Progenitor cell of endocrine pancreas (in vitro differentiated cells): ENCODE results near the gene FOXC2. TPM values are rescaled to one million over a fixed set of nuclear protein-coding genes. Genes with fewer than 3 reads are reported as not detected.

ENCODE experiments used
- DNase-seq: peaks from one replicate; pipeline ENCODE4 v3.0.0; 2021; ENCODE audit warnings: low spot score; ENCODE audit not compliant: unreplicated experiment
- H3K27ac Mint-ChIP-seq: 2 replicates; pipeline ENCODE4 v1.8.0; 2021; ENCODE audit warnings: mild to moderate bottlenecking, moderate library complexity, mixed read lengths
- H3K27me3 Mint-ChIP-seq: 2 replicates; pipeline ENCODE4 v1.8.0; 2021; ENCODE audit warnings: mixed read lengths
- H3K36me3 Mint-ChIP-seq: 2 replicates; pipeline ENCODE4 v1.8.0; 2022; ENCODE audit warnings: mixed read lengths; ENCODE audit not compliant: insufficient read depth
- H3K4me1 Mint-ChIP-seq: 2 replicates; pipeline ENCODE4 v1.8.0; 2021; ENCODE audit warnings: low read depth, mixed read lengths
- H3K4me3 Mint-ChIP-seq: 2 replicates; pipeline ENCODE4 v1.8.0; 2021; ENCODE audit warnings: low read depth, mild to moderate bottlenecking, moderate library complexity, mixed read lengths
- H3K9me3 Mint-ChIP-seq: 2 replicates; pipeline ENCODE4 v1.8.0; 2021; ENCODE audit warnings: low read depth, mixed read lengths
- CTCF ChIP-seq: fragments of 200-600 bp; sonication (generic); IDR thresholded peaks from one replicate; pipeline ENCODE4 v1.5.0; 2021; ENCODE audit warnings: antibody characterized with exemption, mild to moderate bottlenecking; ENCODE audit not compliant: unreplicated experiment
- total RNA-seq: library from RNA; stranded (reverse); gene quantifications from 2 replicates; pipeline ENCODE4 v1.2.1, GENCODE V29; 2021

The FOXC2 gene
- total RNA-seq, 1 donor from 2014 or later, result not detected

GRCh38 chr16:86541560-86541959 lies 25.1 kb upstream of the FOXC2 start:
- no peak for TF ChIP-seq CTCF
- peaks cover 14% of the 10 kb centered on the region for H3K27me3 Mint-ChIP-seq
- H3K4me1 Mint-ChIP-seq, result no peaks in the 10 kb centered on the region
- H3K36me3 Mint-ChIP-seq, result peaks cover 5% of the 10 kb centered on the region
- H3K9me3 Mint-ChIP-seq, result no peaks in the 10 kb centered on the region
- no peak overlapping the region for H3K4me3 Mint-ChIP-seq
- H3K27ac Mint-ChIP-seq, result no peak overlapping the region
- DNase-seq, result no peak

- DNase-seq, result no peak
- H3K4me1 Mint-ChIP-seq, result no peaks in the 10 kb centered on the region
- H3K9me3 Mint-ChIP-seq, result no peaks in the 10 kb centered on the region
- no peak for TF ChIP-seq CTCF
- no peak overlapping the region for H3K4me3 Mint-ChIP-seq
- H3K27me3 Mint-ChIP-seq, result peaks cover 14% of the 10 kb centered on the region
- no peak overlapping the region for H3K27ac Mint-ChIP-seq
- peaks cover 5% of the 10 kb centered on the region for H3K36me3 Mint-ChIP-seq
These were observed 23.6 kb upstream of the FOXC2 start for GRCh38 chr16:86542756-86543750.

- H3K36me3 Mint-ChIP-seq, result peaks cover 5% of the 10 kb centered on the region
- no peak for DNase-seq
- H3K27ac Mint-ChIP-seq, result no peak overlapping the region
- no peaks in the 10 kb centered on the region for H3K4me1 Mint-ChIP-seq
- no peak overlapping the region for H3K4me3 Mint-ChIP-seq
- no peaks in the 10 kb centered on the region for H3K9me3 Mint-ChIP-seq
- TF ChIP-seq CTCF, result no peak
- H3K27me3 Mint-ChIP-seq, result peaks cover 11% of the 10 kb centered on the region
These were observed 21.1 kb upstream of the FOXC2 start for GRCh38 chr16:86545481-86545880.

- H3K27ac Mint-ChIP-seq, result no peak overlapping the region
- DNase-seq, result no peak
- H3K27me3 Mint-ChIP-seq, result peaks cover 11% of the 10 kb centered on the region
- no peak overlapping the region for H3K4me3 Mint-ChIP-seq
- no peak for TF ChIP-seq CTCF
- no peaks in the 10 kb centered on the region for H3K4me1 Mint-ChIP-seq
- no peaks in the 10 kb centered on the region for H3K9me3 Mint-ChIP-seq
- H3K36me3 Mint-ChIP-seq, result peaks cover 5% of the 10 kb centered on the region
These were observed 20.5 kb upstream of the FOXC2 start for GRCh38 chr16:86545954-86546637.

GRCh38 chr16:86546638-86547013 lies 20.0 kb upstream of the FOXC2 start:
- H3K4me1 Mint-ChIP-seq, result no peaks in the 10 kb centered on the region
- H3K36me3 Mint-ChIP-seq, result peaks cover 5% of the 10 kb centered on the region
- no peak for TF ChIP-seq CTCF
- H3K9me3 Mint-ChIP-seq, result no peaks in the 10 kb centered on the region
- peaks cover 15% of the 10 kb centered on the region for H3K27me3 Mint-ChIP-seq
- H3K4me3 Mint-ChIP-seq, result no peak overlapping the region
- no peak overlapping the region for H3K27ac Mint-ChIP-seq
- DNase-seq, result no peak
